HG03457 (cell line): ENCODE measurements around the gene PIM1.
"Not testable (repeated sequence)": the region's sequence is repeated elsewhere in the genome, so short reads cannot be mapped to it uniquely, and the experiment has no call there.

ENCODE experiments used
- ATAC-seq: cut with Tn5 transposase; IDR thresholded peaks from one replicate; pipeline ENCODE4 v1.9.1; 2021; ENCODE audit warnings: moderate number of reproducible peaks; ENCODE audit not compliant: unreplicated experiment

Gene PIM1

GRCh38 chr6:37185949-37186720 is 16.2 kb downstream of the PIM1 start:
- not testable (repeated sequence) for ATAC-seq

GRCh38 chr6:37187321-37188022 is 17.5 kb downstream of the PIM1 start:
- no peak for ATAC-seq

- no peak for ATAC-seq
Measured at GRCh38 chr6:37188962-37189510, 19.1 kb downstream of the PIM1 start.

- no peak for ATAC-seq
Measured at GRCh38 chr6:37190159-37190535, 20.2 kb downstream of the PIM1 start.

GRCh38 chr6:37192666-37193065 is 22.7 kb downstream of the PIM1 start:
- ATAC-seq: no peak

GRCh38 chr6:37194886-37195285 is 24.9 kb downstream of the PIM1 start:
- ATAC-seq: not testable (repeated sequence)

GRCh38 chr6:37196451-37196850 is 26.5 kb downstream of the PIM1 start:
- ATAC-seq: not testable (repeated sequence)

- ATAC-seq: no peak
Measured at GRCh38 chr6:37200085-37200484, 30.1 kb downstream of the PIM1 start.

GRCh38 chr6:37201726-37202125 is 31.8 kb downstream of the PIM1 start:
- ATAC-seq: no peak

- ATAC-seq: no peak
Measured at GRCh38 chr6:37202788-37203491, 33.0 kb downstream of the PIM1 start.

GRCh38 chr6:37204014-37204751 is 34.2 kb downstream of the PIM1 start:
- no peak for ATAC-seq

GRCh38 chr6:37205175-37205996 is 35.4 kb downstream of the PIM1 start:
- no peak for ATAC-seq

- no peak for ATAC-seq
Measured at GRCh38 chr6:37205997-37206340, 36.0 kb downstream of the PIM1 start.

GRCh38 chr6:37206622-37207021 is 36.7 kb downstream of the PIM1 start:
- ATAC-seq: no peak

- no peak for ATAC-seq
Measured at GRCh38 chr6:37207903-37208456, 38.0 kb downstream of the PIM1 start.

GRCh38 chr6:37208793-37209192 is 38.8 kb downstream of the PIM1 start:
- ATAC-seq: no peak

- no peak for ATAC-seq
Measured at GRCh38 chr6:37209461-37210205, 39.7 kb downstream of the PIM1 start.

GRCh38 chr6:37210313-37210968 is 40.5 kb downstream of the PIM1 start:
- ATAC-seq: no peak

- ATAC-seq: no peak
Measured at GRCh38 chr6:37212268-37212667, 42.3 kb downstream of the PIM1 start.
